Neural cell (in vitro differentiated cells): ENCODE data around the gene GIPC3.

ENCODE experiments used
- EP300 ChIP-seq: fragments of 450-650 bp; conservative IDR thresholded peaks from 2 replicates; pipeline ENCODE4 v1.6.1; 2014; ENCODE audit warnings: antibody characterized with exemption, mild to moderate bottlenecking, moderate library complexity; ENCODE audit not compliant: poor library complexity, severe bottlenecking
- EZH2 ChIP-seq: fragments of 200-600, 300-800 bp; shearing (Covaris generic), sonication (generic); IDR thresholded peaks from 2 replicates; pipeline ENCODE4 v1.6.1; 2014; ENCODE audit warnings: antibody characterized with exemption, low read length, borderline replicate concordance, mild to moderate bottlenecking; ENCODE audit not compliant: insufficient read depth, poor library complexity, severe bottlenecking
- SMC3 ChIP-seq: fragments of 450-650 bp; conservative IDR thresholded peaks from 2 replicates; pipeline ENCODE4 v1.6.1; 2014; ENCODE audit warnings: antibody characterized with exemption, mild to moderate bottlenecking, moderate library complexity; ENCODE audit not compliant: poor library complexity
- TAF1 ChIP-seq: IDR thresholded peaks from 2 replicates; pipeline ENCODE4 v1.6.1; 2012; ENCODE audit warnings: low read depth
- TF ChIP-seq, protein P1 (sequence below): fragments of 450-650 bp; IDR thresholded peaks from 2 replicates; pipeline ENCODE4 v1.5.1; 2014; ENCODE audit warnings: antibody characterized with exemption, mild to moderate bottlenecking, moderate library complexity; ENCODE audit not compliant: poor library complexity, severe bottlenecking
- TF ChIP-seq, protein P2 (sequence below): IDR thresholded peaks from 2 replicates; pipeline ENCODE4 v1.6.1; 2012; ENCODE audit warnings: borderline replicate concordance

DNA sequence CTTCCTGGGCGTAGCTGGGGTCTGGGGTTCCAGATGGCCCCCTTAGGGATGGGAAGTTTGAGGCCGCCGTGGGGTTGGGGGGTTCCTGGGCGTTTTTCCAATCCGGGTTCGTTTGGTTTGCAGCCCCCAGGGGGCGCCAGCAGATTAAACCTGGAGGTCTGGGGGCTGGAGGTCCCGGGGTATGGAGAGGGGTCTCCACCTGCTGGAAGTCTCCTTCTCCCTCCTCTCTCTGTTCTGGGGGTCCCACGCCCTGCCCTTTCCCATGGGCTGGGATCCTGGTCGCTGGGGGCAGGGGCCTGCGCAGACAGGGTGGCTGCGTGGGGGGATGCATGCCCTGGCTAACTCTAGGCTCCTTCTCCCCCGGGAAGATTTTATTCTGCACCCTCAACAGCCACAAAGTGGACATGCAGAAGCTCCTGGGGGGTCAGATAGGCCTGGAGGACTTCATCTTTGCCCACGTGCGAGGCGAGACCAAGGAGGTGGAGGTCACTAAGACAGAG, 899 bp downstream of the GIPC3 start:
- TF ChIP-seq EZH2: no peak
- no peak for TF ChIP-seq EP300
- TF ChIP-seq, protein P1, sequence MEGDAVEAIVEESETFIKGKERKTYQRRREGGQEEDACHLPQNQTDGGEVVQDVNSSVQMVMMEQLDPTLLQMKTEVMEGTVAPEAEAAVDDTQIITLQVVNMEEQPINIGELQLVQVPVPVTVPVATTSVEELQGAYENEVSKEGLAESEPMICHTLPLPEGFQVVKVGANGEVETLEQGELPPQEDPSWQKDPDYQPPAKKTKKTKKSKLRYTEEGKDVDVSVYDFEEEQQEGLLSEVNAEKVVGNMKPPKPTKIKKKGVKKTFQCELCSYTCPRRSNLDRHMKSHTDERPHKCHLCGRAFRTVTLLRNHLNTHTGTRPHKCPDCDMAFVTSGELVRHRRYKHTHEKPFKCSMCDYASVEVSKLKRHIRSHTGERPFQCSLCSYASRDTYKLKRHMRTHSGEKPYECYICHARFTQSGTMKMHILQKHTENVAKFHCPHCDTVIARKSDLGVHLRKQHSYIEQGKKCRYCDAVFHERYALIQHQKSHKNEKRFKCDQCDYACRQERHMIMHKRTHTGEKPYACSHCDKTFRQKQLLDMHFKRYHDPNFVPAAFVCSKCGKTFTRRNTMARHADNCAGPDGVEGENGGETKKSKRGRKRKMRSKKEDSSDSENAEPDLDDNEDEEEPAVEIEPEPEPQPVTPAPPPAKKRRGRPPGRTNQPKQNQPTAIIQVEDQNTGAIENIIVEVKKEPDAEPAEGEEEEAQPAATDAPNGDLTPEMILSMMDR: no peak
- TF ChIP-seq SMC3: no peak
- TF ChIP-seq TAF1: no peak
- TF ChIP-seq, protein P2, sequence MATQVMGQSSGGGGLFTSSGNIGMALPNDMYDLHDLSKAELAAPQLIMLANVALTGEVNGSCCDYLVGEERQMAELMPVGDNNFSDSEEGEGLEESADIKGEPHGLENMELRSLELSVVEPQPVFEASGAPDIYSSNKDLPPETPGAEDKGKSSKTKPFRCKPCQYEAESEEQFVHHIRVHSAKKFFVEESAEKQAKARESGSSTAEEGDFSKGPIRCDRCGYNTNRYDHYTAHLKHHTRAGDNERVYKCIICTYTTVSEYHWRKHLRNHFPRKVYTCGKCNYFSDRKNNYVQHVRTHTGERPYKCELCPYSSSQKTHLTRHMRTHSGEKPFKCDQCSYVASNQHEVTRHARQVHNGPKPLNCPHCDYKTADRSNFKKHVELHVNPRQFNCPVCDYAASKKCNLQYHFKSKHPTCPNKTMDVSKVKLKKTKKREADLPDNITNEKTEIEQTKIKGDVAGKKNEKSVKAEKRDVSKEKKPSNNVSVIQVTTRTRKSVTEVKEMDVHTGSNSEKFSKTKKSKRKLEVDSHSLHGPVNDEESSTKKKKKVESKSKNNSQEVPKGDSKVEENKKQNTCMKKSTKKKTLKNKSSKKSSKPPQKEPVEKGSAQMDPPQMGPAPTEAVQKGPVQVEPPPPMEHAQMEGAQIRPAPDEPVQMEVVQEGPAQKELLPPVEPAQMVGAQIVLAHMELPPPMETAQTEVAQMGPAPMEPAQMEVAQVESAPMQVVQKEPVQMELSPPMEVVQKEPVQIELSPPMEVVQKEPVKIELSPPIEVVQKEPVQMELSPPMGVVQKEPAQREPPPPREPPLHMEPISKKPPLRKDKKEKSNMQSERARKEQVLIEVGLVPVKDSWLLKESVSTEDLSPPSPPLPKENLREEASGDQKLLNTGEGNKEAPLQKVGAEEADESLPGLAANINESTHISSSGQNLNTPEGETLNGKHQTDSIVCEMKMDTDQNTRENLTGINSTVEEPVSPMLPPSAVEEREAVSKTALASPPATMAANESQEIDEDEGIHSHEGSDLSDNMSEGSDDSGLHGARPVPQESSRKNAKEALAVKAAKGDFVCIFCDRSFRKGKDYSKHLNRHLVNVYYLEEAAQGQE: no peak
